ENCODE measurements around the gene SPECC1L.
"Not testable (repeated sequence)": the region's sequence is repeated elsewhere in the genome, so short reads cannot be mapped to it uniquely, and the experiment has no call there.

The SPECC1L gene

GRCh38 chr22:24262185-24262749 lies 8.4 kb upstream of the SPECC1L start:
- not testable (repeated sequence) for H3K79me2 ChIP-seq (ENCODE audit: insufficient read depth, low read depth); H2AFZ ChIP-seq (ENCODE audit: low read depth)
- peaks cover 19% of the 10 kb centered on the region for H3K4me1 ChIP-seq (ENCODE audit: low read depth, poor library complexity, severe bottlenecking)

GRCh38 chr22:24263479-24263878 lies 7.2 kb upstream of the SPECC1L start:
- H3K27ac ChIP-seq; H2AFZ ChIP-seq (ENCODE audit: low read depth); H3K27me3 ChIP-seq (ENCODE audit: insufficient read depth, low read depth); H3K4me2 ChIP-seq; H3K79me2 ChIP-seq (ENCODE audit: insufficient read depth, low read depth); H3K9ac ChIP-seq; H3K4me3 ChIP-seq (IDR thresholded peaks at IDR 0.05; ENCODE audit: insufficient read depth, low read depth, low read length); H3K36me3 ChIP-seq (ENCODE audit: insufficient read depth); H4K20me1 ChIP-seq (ENCODE audit: insufficient read depth): not testable (repeated sequence)
- H3K4me1 ChIP-seq (ENCODE audit: low read depth, poor library complexity, severe bottlenecking): peaks cover 19% of the 10 kb centered on the region

More at GRCh38 chr22:24262185-24262749, 8.4 kb upstream of the SPECC1L start:
- H3K27me3 ChIP-seq (ENCODE audit: insufficient read depth, low read depth); H3K36me3 ChIP-seq (ENCODE audit: insufficient read depth); H3K4me2 ChIP-seq; H3K4me3 ChIP-seq (IDR thresholded peaks at IDR 0.05; ENCODE audit: insufficient read depth, low read depth, low read length); H4K20me1 ChIP-seq (ENCODE audit: insufficient read depth); H3K9ac ChIP-seq; H3K27ac ChIP-seq: not testable (repeated sequence)

GRCh38 chr22:24264329-24264896 lies 6.2 kb upstream of the SPECC1L start:
- not testable (repeated sequence) for H3K9ac ChIP-seq, H3K27ac ChIP-seq, H3K4me2 ChIP-seq

GRCh38 chr22:24265734-24266133 lies 4.9 kb upstream of the SPECC1L start:
- Histone ChIP-seq H3K79me2 (ENCODE audit: insufficient read depth, low read depth) (no peaks in the 10 kb centered on the region; the same call in 1 of the 2 replicates), H3K4me1 (ENCODE audit: low read depth, poor library complexity, severe bottlenecking) (peaks cover 19% of the 10 kb centered on the region), H3K27me3 (ENCODE audit: insufficient read depth, low read depth) (no peaks in the 10 kb centered on the region), H3K4me2 (peak overlapping the region; percentile 39; the same call in 1 of the 2 replicates), H3K36me3 (ENCODE audit: insufficient read depth) (no peaks in the 10 kb centered on the region), H2AFZ (ENCODE audit: low read depth) (no peak overlapping the region), H4K20me1 (ENCODE audit: insufficient read depth) (no peaks in the 10 kb centered on the region), H3K27ac (peak overlapping the region; percentile 35; the same call in 1 of the 2 replicates), H3K4me3 (IDR thresholded peaks at IDR 0.05; ENCODE audit: insufficient read depth, low read depth, low read length) (no peak overlapping the region), H3K9ac (no peak overlapping the region)
- TF ChIP-seq CTCF (conservative IDR thresholded peaks at IDR 0.05; ENCODE audit: low read depth, low read length): no peak

More at GRCh38 chr22:24264329-24264896, 6.2 kb upstream of the SPECC1L start:
- H4K20me1 ChIP-seq (ENCODE audit: insufficient read depth); H3K27me3 ChIP-seq (ENCODE audit: insufficient read depth, low read depth); H3K36me3 ChIP-seq (ENCODE audit: insufficient read depth); H2AFZ ChIP-seq (ENCODE audit: low read depth); H3K79me2 ChIP-seq (ENCODE audit: insufficient read depth, low read depth); H3K4me3 ChIP-seq (IDR thresholded peaks at IDR 0.05; ENCODE audit: insufficient read depth, low read depth, low read length): not testable (repeated sequence)
- H3K4me1 ChIP-seq (ENCODE audit: low read depth, poor library complexity, severe bottlenecking): peaks cover 19% of the 10 kb centered on the region

GRCh38 chr22:24266495-24266894 lies 4.1 kb upstream of the SPECC1L start:
- H3K4me2 ChIP-seq; H3K4me3 ChIP-seq (IDR thresholded peaks at IDR 0.05; ENCODE audit: insufficient read depth, low read depth, low read length); H3K79me2 ChIP-seq (ENCODE audit: insufficient read depth, low read depth); H3K36me3 ChIP-seq (ENCODE audit: insufficient read depth); H4K20me1 ChIP-seq (ENCODE audit: insufficient read depth); H2AFZ ChIP-seq (ENCODE audit: low read depth); H3K9ac ChIP-seq; H3K27me3 ChIP-seq (ENCODE audit: insufficient read depth, low read depth); H3K27ac ChIP-seq: not testable (repeated sequence)
- peaks cover 19% of the 10 kb centered on the region for H3K4me1 ChIP-seq (ENCODE audit: low read depth, poor library complexity, severe bottlenecking)

- Histone ChIP-seq H2AFZ (ENCODE audit: low read depth) (peak overlapping the region; percentile 93), H3K27me3 (ENCODE audit: insufficient read depth, low read depth) (no peaks in the 10 kb centered on the region), H3K4me2 (peak overlapping the region; percentile 53), H3K4me3 (IDR thresholded peaks at IDR 0.05; ENCODE audit: insufficient read depth, low read depth, low read length) (no peak overlapping the region), H3K9ac (peak overlapping the region; percentile 94), H3K27ac (peak overlapping the region; percentile 82), H3K79me2 (ENCODE audit: insufficient read depth, low read depth) (peaks cover 48% of the 10 kb centered on the region), H3K36me3 (ENCODE audit: insufficient read depth) (no peaks in the 10 kb centered on the region), H4K20me1 (ENCODE audit: insufficient read depth) (no peaks in the 10 kb centered on the region), H3K4me1 (ENCODE audit: low read depth, poor library complexity, severe bottlenecking) (peaks cover 37% of the 10 kb centered on the region)
- no peak for TF ChIP-seq CTCF (conservative IDR thresholded peaks at IDR 0.05; ENCODE audit: low read depth, low read length)
Measured at GRCh38 chr22:24271386-24271854, 789 bp downstream of the SPECC1L start.

GRCh38 chr22:24273031-24273430 lies 2.4 kb downstream of the SPECC1L start:
- H3K4me3 ChIP-seq (IDR thresholded peaks at IDR 0.05; ENCODE audit: insufficient read depth, low read depth, low read length); H3K4me2 ChIP-seq; H3K27ac ChIP-seq; H3K27me3 ChIP-seq (ENCODE audit: insufficient read depth, low read depth); H3K36me3 ChIP-seq (ENCODE audit: insufficient read depth); H2AFZ ChIP-seq (ENCODE audit: low read depth); H4K20me1 ChIP-seq (ENCODE audit: insufficient read depth); H3K9ac ChIP-seq: not testable (repeated sequence)
- Histone ChIP-seq H3K4me1 (ENCODE audit: low read depth, poor library complexity, severe bottlenecking) (peaks cover 37% of the 10 kb centered on the region), H3K79me2 (ENCODE audit: insufficient read depth, low read depth) (peaks cover 53% of the 10 kb centered on the region)

GRCh38 chr22:24273906-24274305 lies 3.3 kb downstream of the SPECC1L start:
- H3K9ac ChIP-seq; H3K36me3 ChIP-seq (ENCODE audit: insufficient read depth); H4K20me1 ChIP-seq (ENCODE audit: insufficient read depth); H3K4me2 ChIP-seq; H2AFZ ChIP-seq (ENCODE audit: low read depth); H3K27ac ChIP-seq; H3K4me3 ChIP-seq (IDR thresholded peaks at IDR 0.05; ENCODE audit: insufficient read depth, low read depth, low read length); H3K27me3 ChIP-seq (ENCODE audit: insufficient read depth, low read depth): not testable (repeated sequence)
- Histone ChIP-seq H3K4me1 (ENCODE audit: low read depth, poor library complexity, severe bottlenecking) (peaks cover 37% of the 10 kb centered on the region), H3K79me2 (ENCODE audit: insufficient read depth, low read depth) (peaks cover 53% of the 10 kb centered on the region)

Data from KMS-11 (cell line).